GM19467 (cell line): ENCODE results near the gene KCNJ1.

ENCODE experiments used
- ATAC-seq: cut with Tn5 transposase; IDR thresholded peaks from one replicate; pipeline ENCODE4 v1.9.1; 2021; ENCODE audit warnings: mild to moderate bottlenecking, moderate library complexity; ENCODE audit not compliant: unreplicated experiment

The KCNJ1 gene

GRCh38 chr11:128901653-128902514, 34.8 kb upstream of the KCNJ1 start:
- ATAC-seq = no peak

GRCh38 chr11:128900468-128900867, 33.4 kb upstream of the KCNJ1 start:
- ATAC-seq = no peak

- no peak for ATAC-seq
Observed at GRCh38 chr11:128898580-128899344, 31.7 kb upstream of the KCNJ1 start.

GRCh38 chr11:128897826-128898225, 30.7 kb upstream of the KCNJ1 start:
- no peak for ATAC-seq

GRCh38 chr11:128896356-128896755, 29.3 kb upstream of the KCNJ1 start:
- ATAC-seq = no peak

- ATAC-seq = no peak
Observed at GRCh38 chr11:128895526-128895925, 28.4 kb upstream of the KCNJ1 start.

GRCh38 chr11:128894685-128895084, 27.6 kb upstream of the KCNJ1 start:
- no peak for ATAC-seq

- ATAC-seq = no peak
Observed at GRCh38 chr11:128894286-128894681, 27.2 kb upstream of the KCNJ1 start.

GRCh38 chr11:128893578-128894285, 26.6 kb upstream of the KCNJ1 start:
- peak; percentile 68 for ATAC-seq

GRCh38 chr11:128892866-128893565, 25.9 kb upstream of the KCNJ1 start:
- ATAC-seq = no peak

GRCh38 chr11:128891913-128892398, 24.9 kb upstream of the KCNJ1 start:
- ATAC-seq = no peak

GRCh38 chr11:128890543-128891368, 23.7 kb upstream of the KCNJ1 start, which contains the start of gene KCNJ5:
TSS of gene KCNJ5 (plus strand) at chr11:128891356. CDS start at chr11:128911274, 19,918 bp downstream.
- no peak for ATAC-seq

GRCh38 chr11:128890216-128890542, 23.1 kb upstream of the KCNJ1 start:
- ATAC-seq = no peak

GRCh38 chr11:128889657-128890213, 22.6 kb upstream of the KCNJ1 start:
- no peak for ATAC-seq

GRCh38 chr11:128888034-128888985, 21.2 kb upstream of the KCNJ1 start:
- no peak for ATAC-seq

- no peak for ATAC-seq
Observed at GRCh38 chr11:128886406-128887124, 19.5 kb upstream of the KCNJ1 start.

- peak; percentile 89 for ATAC-seq
Observed at GRCh38 chr11:128884703-128885338, 17.7 kb upstream of the KCNJ1 start.
